GM20431 (cell line): ENCODE measurements around the gene MANF.

Experiments
- in situ Hi-C: fragments of 300-500 bp; cut with MseI, MboI; formaldehyde crosslinking; loops from one replicate; pipeline ENCODE4 v1.15.0; 2020; ENCODE audit warnings: low sequenced_read_pairs; ENCODE audit not compliant: unreplicated experiment

The MANF gene

GRCh38 chr3:51408813-51409212 lies 23.7 kb downstream of the MANF start:
- in situ Hi-C loops: no loop called here

- in situ Hi-C loops: no loop called here
These were observed 37.1 kb downstream of the MANF start for GRCh38 chr3:51422211-51422610.

GRCh38 chr3:51426921-51427320 lies 41.8 kb downstream of the MANF start:
- in situ Hi-C loops: no loop called here

DNA sequence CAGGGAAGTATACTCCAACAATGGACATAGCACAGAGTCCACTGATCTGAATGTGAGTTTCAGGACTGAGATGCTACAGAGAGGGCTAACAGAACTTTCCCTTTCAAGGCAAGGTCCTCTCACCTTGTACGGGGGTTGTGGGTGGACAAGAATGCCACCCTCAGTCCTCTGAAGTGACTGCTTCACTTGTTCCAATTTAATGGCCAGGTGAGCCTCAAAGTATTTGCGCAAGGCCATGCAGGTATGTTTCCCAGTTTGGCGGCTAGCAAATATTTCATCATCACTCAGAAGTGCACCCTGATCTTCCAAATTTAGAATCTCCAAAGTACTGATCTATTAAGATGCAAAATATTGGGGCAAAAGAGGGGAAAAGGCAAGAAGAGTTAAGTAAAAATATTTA lies 44.0 kb downstream of the MANF start:
- in situ Hi-C loops: no loop called here

GRCh38 chr3:51434110-51434509 lies 49.0 kb downstream of the MANF start:
- in situ Hi-C loops: no loop called here

GRCh38 chr3:51434746-51435327 lies 49.7 kb downstream of the MANF start:
- in situ Hi-C loops: no loop called here

GRCh38 chr3:51436998-51437639 lies 52.0 kb downstream of the MANF start:
- in situ Hi-C loops: no loop called here
